Measurements from ENCODE around the gene PPP2R2B.

PPP2R2B gene

GRCh38 chr5:146821732-146822131 is 56.8 kb downstream of the PPP2R2B start:
- FAIRE-seq, result no peak

GRCh38 chr5:146820987-146821386 is 57.6 kb downstream of the PPP2R2B start:
- FAIRE-seq, result no peak

- no peak for FAIRE-seq
Measured at GRCh38 chr5:146818822-146819221, 59.7 kb downstream of the PPP2R2B start.

GRCh38 chr5:146817973-146818372 is 60.6 kb downstream of the PPP2R2B start:
- no peak for FAIRE-seq

- FAIRE-seq, result no peak
Measured at GRCh38 chr5:146816775-146817387, 61.7 kb downstream of the PPP2R2B start.

DNA sequence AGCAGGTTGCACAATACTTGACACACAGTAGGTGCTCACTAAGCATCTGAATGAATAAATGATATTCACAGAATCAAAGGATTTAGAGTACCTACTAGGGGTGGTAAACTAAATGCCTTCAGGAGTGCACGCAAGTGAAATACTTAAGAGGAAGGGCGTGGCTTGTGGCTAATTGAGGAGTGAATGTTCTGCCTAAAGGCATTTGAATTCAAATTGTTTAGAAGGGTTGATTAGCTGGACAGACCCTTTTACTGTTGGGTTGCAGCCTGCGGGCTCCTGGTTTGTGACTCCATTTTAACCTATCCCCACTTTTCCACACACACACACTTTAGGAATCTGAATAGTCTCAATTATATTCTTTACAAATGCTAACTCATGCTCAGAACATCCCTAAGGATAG is 63.1 kb downstream of the PPP2R2B start:
- FAIRE-seq, result no peak

GRCh38 chr5:146813346-146814157 is 65.0 kb downstream of the PPP2R2B start:
- FAIRE-seq, result no peak

DNA sequence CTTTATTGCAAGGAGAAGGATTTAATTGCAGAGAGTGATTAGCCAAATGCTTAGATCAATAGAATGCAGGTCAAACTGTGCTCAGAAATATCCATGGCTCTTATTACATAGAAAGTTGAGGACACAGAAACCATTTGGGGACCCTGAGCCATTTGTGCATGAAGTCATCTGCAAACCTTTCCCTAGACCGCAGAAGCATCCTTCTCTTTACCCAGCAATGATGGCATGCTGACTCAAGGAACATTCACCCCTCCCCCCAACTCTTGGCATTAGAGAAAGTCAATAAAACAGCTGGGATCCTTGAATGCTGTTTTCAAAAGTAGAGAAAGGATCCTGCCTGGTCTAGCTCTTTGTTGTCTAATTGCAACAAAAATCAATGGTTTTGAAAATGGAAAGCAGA is 73.5 kb downstream of the PPP2R2B start:
- no peak for FAIRE-seq

DNA sequence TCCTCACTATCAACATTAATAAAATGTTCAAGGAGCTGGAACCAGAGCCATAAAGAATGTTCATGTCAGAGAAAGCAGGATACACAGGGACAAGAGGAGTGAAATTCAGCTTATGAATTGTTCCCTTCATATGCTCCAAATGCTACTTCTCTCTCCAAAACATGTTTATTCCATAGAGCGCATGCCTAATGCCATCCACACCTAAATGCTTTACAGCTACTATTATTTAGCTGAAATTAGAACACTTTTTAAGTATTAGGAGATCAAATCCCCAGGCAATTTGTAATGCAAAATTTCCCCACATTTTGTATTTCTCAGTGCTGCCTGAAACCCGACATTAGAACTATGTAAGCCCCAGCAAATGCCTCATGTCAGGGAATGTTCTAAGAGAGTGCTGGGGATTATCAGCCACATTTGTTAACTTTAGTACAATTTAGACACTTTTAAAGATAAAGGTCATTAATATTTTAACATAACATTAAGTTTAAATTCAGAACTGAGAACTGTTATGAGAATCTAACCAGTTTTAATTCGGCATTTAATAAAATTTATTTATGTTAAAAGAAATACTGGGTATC is 75.5 kb downstream of the PPP2R2B start:
- FAIRE-seq, result no peak

GRCh38 chr5:146799671-146800070 is 78.9 kb downstream of the PPP2R2B start:
- no peak for FAIRE-seq

DNA sequence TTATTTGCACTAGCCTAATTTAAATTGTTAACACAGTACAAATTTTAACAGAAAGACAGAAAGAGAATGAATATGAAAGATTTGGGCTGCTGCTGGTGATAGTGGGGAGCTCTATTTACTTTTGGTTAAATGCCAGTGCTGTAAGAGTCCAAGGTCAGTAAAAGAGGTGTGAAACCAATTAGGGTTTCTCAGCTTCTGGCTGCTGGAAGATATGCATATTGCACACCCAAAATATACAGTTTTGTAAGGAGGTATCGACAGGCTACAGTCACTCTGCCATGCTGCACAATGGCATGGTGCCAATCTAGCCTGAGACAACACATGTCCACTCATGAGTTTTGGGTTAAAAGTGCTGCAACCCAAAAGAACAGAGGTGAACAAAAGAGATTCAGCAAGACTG is 79.3 kb downstream of the PPP2R2B start:
- FAIRE-seq, result no peak

DNA sequence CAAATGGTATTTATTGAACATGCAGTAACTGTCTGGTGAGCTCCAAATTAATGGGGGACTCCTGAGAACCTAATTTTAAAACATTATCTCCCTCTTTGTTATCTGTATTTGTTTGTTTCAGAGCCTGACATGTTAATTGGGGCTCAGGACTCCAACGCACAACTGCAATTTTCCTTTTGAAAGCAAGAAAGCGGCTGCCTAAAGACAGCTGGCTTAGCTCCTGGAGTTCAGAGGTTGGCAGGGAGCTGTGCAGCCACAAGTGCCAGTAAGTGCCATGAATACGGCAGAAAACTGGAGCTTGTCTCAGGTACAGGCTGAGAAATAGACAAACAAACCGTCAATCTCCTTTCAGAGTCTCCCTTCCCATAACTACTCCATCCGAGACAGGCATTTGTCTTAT is 80.9 kb downstream of the PPP2R2B start:
- FAIRE-seq, result no peak

- FAIRE-seq, result no peak
Measured at GRCh38 chr5:146796911-146797310, 81.6 kb downstream of the PPP2R2B start.

DNA sequence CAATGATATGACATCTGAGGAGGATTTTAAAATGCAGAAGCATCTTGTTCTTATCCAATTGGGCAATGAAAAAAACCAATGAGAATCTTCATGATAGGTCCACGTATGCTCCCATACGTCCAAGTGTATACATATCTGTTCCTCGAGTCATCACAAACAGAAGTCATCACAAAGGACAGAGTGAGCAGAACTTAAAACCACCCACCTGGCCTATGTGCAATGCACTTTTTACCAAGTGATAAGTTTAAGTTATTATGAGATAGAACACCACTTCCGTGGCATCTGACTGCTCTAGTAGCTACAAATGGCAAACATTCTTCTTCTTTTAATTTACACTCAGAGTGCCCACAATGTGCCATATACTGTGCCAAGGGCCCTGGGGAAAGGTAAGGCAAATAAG is 82.4 kb downstream of the PPP2R2B start:
- no peak for FAIRE-seq

DNA sequence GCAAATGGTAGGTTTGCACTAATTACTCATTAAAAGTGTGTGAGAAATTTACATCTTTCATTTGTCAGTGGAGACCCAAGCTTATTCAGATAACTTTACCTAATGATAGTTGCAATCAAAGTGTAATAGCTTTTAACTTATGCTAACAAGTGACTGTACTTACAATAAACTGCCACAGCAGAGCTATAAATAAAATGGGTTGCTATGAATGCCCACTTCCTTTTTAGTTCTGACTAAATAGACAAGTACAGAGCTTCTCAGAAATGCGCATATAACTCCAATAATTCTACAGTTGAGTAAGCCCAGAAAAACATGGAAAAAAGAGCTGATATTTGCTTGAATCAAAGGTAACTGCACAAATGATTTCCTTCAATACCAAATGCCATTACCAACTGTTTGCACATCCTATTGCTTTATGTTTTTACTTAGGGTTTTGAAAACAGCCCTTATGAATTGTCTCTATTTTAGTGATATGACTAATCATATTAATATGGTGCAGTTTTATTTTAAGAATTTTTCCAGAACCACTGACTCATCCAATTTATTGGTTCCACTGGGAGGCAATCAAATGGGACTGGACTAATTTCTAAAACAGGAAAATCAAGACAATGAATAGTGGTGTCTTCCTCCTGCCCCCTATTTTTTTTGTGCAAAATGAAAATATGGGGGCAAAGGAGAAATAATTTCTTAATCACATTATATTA is 84.1 kb downstream of the PPP2R2B start:
- FAIRE-seq, result no peak

DNA sequence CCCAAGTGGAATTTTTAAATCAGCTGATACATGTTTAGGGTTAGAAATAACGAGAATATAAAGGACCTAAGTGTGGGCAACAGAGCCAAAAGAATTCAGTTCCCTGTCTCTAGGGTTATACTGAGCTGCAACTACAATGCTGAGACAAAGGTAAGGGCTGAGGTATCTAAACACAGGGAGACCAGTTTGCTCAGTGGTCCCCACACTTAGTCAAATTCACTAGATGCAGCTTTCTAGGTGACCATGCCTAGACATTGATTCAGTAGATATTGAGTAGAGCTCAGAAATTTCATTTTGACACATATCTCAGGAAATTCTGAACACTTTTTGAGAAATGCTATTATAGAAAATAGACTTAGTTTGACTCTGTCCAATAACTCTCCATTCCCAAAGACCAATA is 84.8 kb downstream of the PPP2R2B start:
- no peak for FAIRE-seq

DNA sequence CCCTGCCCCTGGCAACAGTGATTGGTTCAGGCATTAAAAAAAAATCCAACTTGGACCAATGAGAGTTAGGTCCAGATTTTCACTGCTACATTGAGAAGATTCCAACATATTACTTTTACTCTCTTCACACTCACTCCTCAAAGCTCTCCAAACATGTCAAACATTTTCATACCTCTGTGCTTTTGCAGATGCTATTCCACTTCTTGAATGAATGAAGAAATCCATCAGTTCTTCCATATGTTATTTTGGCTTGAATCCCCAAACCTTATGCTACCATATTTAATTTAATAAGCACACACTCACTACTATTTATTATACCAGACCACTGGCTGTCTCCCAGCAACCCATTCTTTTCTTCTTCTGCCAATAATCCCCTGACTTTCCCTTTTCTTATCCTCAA is 87.1 kb downstream of the PPP2R2B start:
- no peak for FAIRE-seq

DNA sequence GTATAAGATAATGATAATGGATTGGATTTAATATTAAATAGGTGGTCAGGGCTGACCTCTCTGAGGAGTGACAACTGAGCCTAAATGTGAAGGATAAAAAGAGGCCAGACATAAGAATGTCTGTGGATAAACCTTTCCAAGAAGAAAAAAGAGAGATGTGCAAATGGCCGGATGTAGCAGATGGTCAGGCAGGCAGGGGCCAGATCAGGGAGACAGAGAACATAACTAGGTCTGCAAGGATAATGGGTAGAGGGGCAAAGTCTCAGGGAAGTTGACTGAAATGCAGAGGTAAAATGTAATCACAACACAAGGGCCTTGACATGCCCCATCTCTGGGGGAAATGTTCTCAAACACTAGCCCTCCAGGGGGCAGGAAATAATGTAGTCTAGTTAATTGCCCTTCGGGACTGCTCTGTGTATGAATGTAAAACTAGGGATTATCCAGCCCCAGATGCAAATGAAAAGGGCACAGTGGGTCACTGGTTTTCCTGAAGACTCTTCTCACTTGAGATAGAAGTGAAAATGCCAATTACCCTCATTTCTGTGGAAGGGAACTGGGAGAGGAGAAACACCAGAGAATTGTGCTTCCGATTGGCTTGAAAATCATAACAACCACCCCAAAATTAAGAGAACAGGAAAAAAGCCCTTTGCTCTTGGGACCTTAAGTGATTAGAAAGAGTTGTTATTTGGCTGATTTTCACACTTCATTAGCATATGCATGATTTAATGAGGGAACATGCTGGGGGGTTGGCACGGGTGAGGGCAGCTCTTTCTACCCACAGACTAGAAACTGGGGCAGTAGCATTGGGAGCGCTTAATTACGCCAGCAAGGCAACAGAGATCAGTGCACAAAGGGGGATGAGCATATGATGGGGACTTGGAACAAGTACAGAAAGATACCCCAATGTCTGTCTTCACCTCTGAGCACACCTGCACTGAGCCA is 88.6 kb downstream of the PPP2R2B start:
- FAIRE-seq, result no peak

GRCh38 chr5:146788898-146789297 is 89.7 kb downstream of the PPP2R2B start:
- FAIRE-seq, result no peak

DNA sequence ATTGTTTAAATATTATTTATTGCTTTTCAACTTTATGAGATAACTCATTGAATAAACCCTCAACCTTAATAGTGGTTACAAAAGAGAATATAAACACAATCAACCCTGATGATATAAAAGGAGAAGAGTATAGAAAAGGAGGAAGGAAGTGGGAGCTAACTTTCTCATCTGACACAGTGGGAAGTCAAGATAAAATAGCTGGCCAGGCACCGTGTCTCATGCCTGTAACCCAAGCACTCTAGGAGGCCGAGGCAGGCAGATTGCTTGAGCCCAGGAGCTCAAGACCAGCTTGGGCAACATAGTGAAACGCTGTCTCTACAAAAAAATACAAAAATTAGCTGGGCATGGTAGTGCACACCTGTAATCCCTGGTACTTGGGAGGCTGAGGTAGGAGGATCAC is 93.5 kb downstream of the PPP2R2B start:
- no peak for FAIRE-seq

DNA sequence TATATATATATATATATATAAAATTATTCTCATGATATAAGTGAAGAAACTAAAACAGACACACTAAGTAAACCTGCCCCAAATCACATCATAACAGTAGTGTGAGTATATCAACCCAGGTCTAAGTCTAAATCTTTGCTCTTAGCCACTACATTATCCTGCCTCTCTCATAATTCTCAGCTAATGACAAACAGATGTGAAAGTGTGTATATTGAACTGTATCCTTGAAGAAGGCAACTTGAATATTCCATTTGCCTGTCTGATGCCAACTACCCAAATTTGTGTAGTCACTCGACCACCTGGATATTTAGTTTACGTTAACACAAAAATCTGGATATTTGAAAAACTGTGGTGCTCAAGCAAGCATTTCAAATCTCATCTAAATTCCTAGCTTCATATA is 97.4 kb downstream of the PPP2R2B start:
- no peak for FAIRE-seq

- FAIRE-seq, result no peak
Measured at GRCh38 chr5:146779211-146779869, 99.2 kb downstream of the PPP2R2B start.

All from endometrium (tissue), 2 donors.